HepG2 (cell line): ENCODE results near the gene SNAPC4. TPM values are rescaled to one million over a fixed set of nuclear protein-coding genes. Genes with fewer than 3 reads are reported as not detected.
A peak's percentile ranks its signal among the peaks of the same experiment; 100 is the strongest.

Source experiments
- EP300 ChIP-seq, 3 experiments: sonication (generic) in 1 of 3; formaldehyde crosslinking in 1 of 3; IDR thresholded peaks; 2 replicates each; pipeline versions ENCODE4 v1.5.1 to v1.6.1; 2011 to 2020; ENCODE audit warnings: low read depth in 2 of 3, low read length in 2 of 3, borderline replicate concordance in 1 of 3, improper control_type of control experiment in 1 of 3, mild to moderate bottlenecking in 1 of 3, missing genetic modification reagents in 1 of 3, moderate library complexity in 1 of 3
- GATAD1 ChIP-seq: IDR thresholded peaks from 2 replicates; pipeline ENCODE4 v1.6.1; 2016; ENCODE audit warnings: missing genetic modification reagents, missing compliant biosample characterization
- KLF16 ChIP-seq, 2 experiments: sonication (generic) in 1 of 2; formaldehyde crosslinking in 1 of 2; IDR thresholded peaks; 2 replicates each; pipeline versions ENCODE4 v1.6.1 to v1.8.0; 2016 to 2023; ENCODE audit warnings: missing genetic modification reagents in 2 of 2, missing compliant biosample characterization in 1 of 2
- PHF20 ChIP-seq: sonication (generic); formaldehyde crosslinking; IDR thresholded peaks from 2 replicates; pipeline ENCODE4 v1.5.0; 2020; ENCODE audit warnings: mild to moderate bottlenecking, missing genetic modification reagents
- TAF15 ChIP-seq: fragments of 200-400 bp; formaldehyde crosslinking; IDR thresholded peaks from one replicate; pipeline ENCODE4 v1.6.1; 2018; ENCODE audit warnings: mild to moderate bottlenecking, low read depth, low read length; ENCODE audit not compliant: poor library complexity, severe bottlenecking
- YEATS4 ChIP-seq: sonication (generic); formaldehyde crosslinking; IDR thresholded peaks from 2 replicates; pipeline ENCODE4 v1.4.0; 2020; ENCODE audit warnings: missing genetic modification reagents, borderline replicate concordance
- ZBTB40 ChIP-seq, 2 experiments: fragments of 450-650 bp in 1 of 2; sonication (generic) in 1 of 2; formaldehyde crosslinking in 1 of 2; IDR thresholded peaks; 2 replicates each; pipeline versions ENCODE4 v1.6.1 to v1.8.0; 2016 to 2022; ENCODE audit warnings: antibody characterized with exemption in 1 of 2, mild to moderate bottlenecking in 1 of 2, missing genetic modification reagents in 1 of 2
- ZNF160 ChIP-seq: sonication (generic); formaldehyde crosslinking; IDR thresholded peaks from 2 replicates; pipeline ENCODE4 v1.8.0; 2022; ENCODE audit warnings: mild to moderate bottlenecking, inconsistent platforms, missing genetic modification reagents
- ZNF367 ChIP-seq: sonication (generic); formaldehyde crosslinking; IDR thresholded peaks from 2 replicates; pipeline ENCODE4 v1.4.0; 2020; ENCODE audit warnings: missing genetic modification reagents, borderline replicate concordance
- ZNF780A ChIP-seq: sonication (generic); formaldehyde crosslinking; IDR thresholded peaks from 2 replicates; pipeline ENCODE4 v1.8.0; 2022; ENCODE audit warnings: mild to moderate bottlenecking, missing genetic modification reagents, moderate library complexity
- polyA plus RNA-seq, 8 experiments: library from polyadenylated mRNA; depleted of rRNA in 3 of 8; stranded (reverse) in 7 of 8; unstranded in 1 of 8; fragments of >200 nt; fragmentation: Illumina TruSeq in 4 of 8; extraction: Trizol in 4 of 8; gene quantifications; 2 replicates each; pipeline versions ENCODE4 v1.2.1 to v1.2.3, GENCODE V29; 2011 to 2016; ENCODE audit warnings: low read depth in 4 of 8, missing spikeins in 1 of 8, mixed read lengths in 1 of 8; ENCODE audit not compliant: insufficient read depth in 1 of 8
- total RNA-seq, 5 experiments: library from RNA; depleted of rRNA; stranded (reverse); fragments of >200 nt; fragmentation: Illumina TruSeq; extraction: Trizol; gene quantifications; 2 replicates each; pipeline ENCODE4 v1.2.3, GENCODE V29; 2016; ENCODE audit warnings: low read depth in 1 of 5
- TF ChIP-seq, protein P1 (sequence below), 2 experiments: IDR thresholded peaks; 2 replicates each; pipeline ENCODE4 v1.6.1; 2011 to 2012; ENCODE audit warnings: low read length in 2 of 2, borderline replicate concordance in 1 of 2, low read depth in 1 of 2, mild to moderate bottlenecking in 1 of 2, moderate library complexity in 1 of 2
- TF ChIP-seq, protein P2 (sequence below): sonication (generic); formaldehyde crosslinking; IDR thresholded peaks from 2 replicates; pipeline ENCODE4 v1.4.0; 2020; ENCODE audit warnings: missing genetic modification reagents, borderline replicate concordance

SNAPC4 gene
- total and polyA plus RNA-seq, 2 of the 13 experiments (the other 11 are each of a cell fraction or from before 2014, with no cell fraction given): 2.0 to 6.0 TPM

- TF ChIP-seq ZBTB40 (IDR thresholded peaks at IDR 0.05) (no peak), ZBTB40 (CRISPR knock-in tag; IDR thresholded peaks at IDR 0.05) (no peak), KLF16 (CRISPR knock-in tag; IDR thresholded peaks at IDR 0.05) (peak in 1 of 2 experiments; percentile 45; a peak in 1 of 4 replicates), GATAD1 (CRISPR knock-in tag) (peak; percentile 89), EP300 (IDR thresholded peaks at IDR 0.05; ENCODE audit: low read depth in 2 of 2, low read length in 2 of 2) (no peak), EP300 (CRISPR knock-in tag; IDR thresholded peaks at IDR 0.05; ENCODE audit: borderline replicate concordance) (peak; percentile 15; the same call in 1 of the 2 replicates), PHF20 (CRISPR knock-in tag) (peak; percentile 89), ZNF367 (CRISPR knock-in tag) (no peak), ZNF160 (CRISPR knock-in tag) (peak; percentile 68; the same call in 1 of the 2 replicates), YEATS4 (CRISPR knock-in tag) (peak; percentile 34; the same call in 1 of the 2 replicates), ZNF780A (0 out of 2 replicates have a peak, but pooled peaks have one; percentile 42), TAF15 (peak; percentile 77)
- TF ChIP-seq, protein P1, sequence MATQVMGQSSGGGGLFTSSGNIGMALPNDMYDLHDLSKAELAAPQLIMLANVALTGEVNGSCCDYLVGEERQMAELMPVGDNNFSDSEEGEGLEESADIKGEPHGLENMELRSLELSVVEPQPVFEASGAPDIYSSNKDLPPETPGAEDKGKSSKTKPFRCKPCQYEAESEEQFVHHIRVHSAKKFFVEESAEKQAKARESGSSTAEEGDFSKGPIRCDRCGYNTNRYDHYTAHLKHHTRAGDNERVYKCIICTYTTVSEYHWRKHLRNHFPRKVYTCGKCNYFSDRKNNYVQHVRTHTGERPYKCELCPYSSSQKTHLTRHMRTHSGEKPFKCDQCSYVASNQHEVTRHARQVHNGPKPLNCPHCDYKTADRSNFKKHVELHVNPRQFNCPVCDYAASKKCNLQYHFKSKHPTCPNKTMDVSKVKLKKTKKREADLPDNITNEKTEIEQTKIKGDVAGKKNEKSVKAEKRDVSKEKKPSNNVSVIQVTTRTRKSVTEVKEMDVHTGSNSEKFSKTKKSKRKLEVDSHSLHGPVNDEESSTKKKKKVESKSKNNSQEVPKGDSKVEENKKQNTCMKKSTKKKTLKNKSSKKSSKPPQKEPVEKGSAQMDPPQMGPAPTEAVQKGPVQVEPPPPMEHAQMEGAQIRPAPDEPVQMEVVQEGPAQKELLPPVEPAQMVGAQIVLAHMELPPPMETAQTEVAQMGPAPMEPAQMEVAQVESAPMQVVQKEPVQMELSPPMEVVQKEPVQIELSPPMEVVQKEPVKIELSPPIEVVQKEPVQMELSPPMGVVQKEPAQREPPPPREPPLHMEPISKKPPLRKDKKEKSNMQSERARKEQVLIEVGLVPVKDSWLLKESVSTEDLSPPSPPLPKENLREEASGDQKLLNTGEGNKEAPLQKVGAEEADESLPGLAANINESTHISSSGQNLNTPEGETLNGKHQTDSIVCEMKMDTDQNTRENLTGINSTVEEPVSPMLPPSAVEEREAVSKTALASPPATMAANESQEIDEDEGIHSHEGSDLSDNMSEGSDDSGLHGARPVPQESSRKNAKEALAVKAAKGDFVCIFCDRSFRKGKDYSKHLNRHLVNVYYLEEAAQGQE (IDR thresholded peaks at IDR 0.05; ENCODE audit: borderline replicate concordance in 1 of 2, low read depth in 1 of 2, low read length in 2 of 2): peak in 1 of 2 experiments; percentile 57; a peak in 1 of 4 replicates
- TF ChIP-seq, protein P2, sequence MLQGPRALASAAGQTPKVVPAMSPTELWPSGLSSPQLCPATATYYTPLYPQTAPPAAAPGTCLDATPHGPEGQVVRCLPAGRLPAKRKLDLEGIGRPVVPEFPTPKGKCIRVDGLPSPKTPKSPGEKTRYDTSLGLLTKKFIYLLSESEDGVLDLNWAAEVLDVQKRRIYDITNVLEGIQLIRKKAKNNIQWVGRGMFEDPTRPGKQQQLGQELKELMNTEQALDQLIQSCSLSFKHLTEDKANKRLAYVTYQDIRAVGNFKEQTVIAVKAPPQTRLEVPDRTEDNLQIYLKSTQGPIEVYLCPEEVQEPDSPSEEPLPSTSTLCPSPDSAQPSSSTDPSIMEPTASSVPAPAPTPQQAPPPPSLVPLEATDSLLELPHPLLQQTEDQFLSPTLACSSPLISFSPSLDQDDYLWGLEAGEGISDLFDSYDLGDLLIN (CRISPR knock-in tag): peak; percentile 29; the same call in 1 of the 2 replicates
Measured at GRCh38 chr9:136400038-136400834, at the start of gene SNAPC4 (continued).
